ENCODE results near the gene OTUB1.

The OTUB1 gene

DNA sequence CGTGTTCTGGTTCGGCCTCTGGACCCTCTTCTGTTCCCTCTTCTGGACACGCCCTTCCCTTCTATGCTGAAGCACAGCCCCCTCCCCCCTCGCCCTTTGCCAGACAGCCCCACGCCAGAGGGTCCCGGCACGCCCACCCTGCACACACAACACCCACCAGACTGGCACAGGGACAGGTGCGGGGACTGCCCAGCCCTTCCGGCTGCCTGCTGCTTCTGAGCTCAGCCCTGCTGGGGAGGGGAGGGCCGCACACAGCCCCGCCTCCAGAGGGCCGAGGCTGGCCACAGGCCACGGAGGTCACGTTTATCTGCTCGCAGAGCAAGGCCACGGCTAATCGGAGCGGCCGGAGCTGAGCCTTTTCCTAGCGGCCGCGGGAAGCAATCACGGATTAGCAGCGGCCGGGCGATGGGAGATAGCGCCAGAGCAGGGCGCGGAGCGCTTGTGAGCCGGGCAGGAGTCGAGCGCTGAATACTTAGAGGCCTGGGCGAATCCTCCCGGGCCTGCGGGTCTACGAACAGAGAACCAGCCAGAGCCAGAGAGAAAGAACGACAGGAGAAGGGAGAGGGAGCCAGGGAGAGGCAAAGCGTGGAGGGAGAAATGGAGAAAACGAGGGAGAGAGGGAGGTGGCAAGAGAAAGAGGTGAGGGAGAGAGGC is 21.5 kb downstream of the OTUB1 start:
- no peak for DNase-seq

DNA sequence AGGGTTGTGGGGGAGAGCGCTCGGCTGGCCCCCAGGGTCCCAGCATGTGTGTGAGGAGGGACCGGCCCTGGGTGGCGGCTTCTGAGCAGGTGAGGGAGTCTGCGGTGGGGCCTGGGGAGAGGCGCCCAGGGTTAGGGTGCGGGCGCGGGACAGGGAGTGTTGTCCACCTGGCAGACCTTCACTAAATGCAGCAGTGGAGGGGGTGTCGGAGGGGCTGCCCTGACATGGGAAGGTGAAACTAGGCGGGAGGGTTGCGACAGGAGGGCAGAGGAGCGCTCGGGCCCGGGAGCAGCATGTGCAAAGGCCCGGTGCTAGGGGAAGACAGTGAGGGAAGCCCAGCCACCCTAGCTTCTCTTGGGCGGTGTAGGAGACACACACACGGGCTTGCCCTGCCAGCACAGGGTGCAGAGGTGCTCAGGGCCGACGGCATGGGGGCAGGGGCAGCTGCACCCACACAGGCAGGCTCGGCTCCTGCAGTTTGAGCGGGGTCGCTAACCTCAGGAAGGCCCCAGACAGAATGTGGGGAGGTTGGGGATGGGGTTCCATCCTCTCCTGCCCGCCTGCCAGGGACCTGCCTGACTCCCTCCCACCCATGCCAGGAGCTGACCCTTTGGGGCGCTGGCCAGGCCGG is 22.2 kb downstream of the OTUB1 start:
- DNase-seq = no peak

DNA sequence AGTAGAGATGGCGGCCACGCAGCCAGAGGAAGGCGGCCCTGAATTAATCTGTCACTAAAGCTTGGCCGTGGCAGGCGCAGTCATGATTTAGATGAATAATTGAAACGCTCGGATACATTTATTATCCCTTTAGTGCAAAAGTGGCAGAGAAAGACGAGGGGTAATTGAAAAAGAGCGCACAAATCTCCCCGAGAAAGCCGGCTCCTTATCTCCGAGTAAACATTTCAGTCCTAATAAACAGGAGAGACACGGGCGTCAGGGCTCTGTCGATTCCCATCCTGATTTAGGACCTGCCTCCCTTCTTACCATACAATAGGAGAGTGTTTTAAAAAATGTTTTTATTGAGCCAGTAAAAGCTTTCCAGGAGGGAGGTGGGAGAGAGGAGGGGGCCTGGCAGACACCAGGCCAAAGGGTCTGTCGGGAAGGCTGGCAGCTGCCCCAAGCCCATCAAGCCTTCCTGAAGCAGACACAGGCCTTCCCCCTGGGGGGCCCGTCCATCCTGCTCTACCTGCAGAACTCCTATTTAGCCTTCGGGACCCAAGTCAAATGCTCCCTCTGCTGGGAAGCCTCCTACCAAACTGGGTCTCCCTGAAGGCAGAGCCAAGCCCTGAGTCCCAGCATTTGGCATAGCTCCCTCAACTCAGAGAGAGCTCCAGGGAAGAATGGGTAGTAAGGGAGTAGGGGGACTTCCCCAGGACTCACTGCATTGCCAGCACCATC is 22.8 kb downstream of the OTUB1 start:
- no peak for DNase-seq

DNA sequence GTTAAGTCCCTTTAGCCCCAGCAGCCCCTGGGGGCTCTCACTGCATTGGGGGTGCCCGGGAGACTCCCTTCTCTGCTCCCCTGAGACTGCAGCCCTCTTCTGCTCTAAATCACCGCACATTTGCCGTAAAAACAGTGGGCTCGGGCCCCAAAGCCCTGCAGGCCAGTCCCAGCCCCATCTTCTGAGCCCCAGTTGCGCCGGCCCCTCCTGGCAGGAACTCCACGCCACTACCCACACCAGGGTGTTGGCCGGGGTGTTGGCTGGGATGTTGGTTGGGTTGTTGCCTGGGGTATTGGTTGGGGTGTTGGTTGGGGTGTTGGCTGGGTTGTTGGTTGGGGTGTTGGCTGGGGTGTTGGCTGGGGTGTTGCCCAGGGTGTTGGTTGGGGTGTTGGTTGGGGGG is 23.5 kb downstream of the OTUB1 start:
- no peak for DNase-seq

DNA sequence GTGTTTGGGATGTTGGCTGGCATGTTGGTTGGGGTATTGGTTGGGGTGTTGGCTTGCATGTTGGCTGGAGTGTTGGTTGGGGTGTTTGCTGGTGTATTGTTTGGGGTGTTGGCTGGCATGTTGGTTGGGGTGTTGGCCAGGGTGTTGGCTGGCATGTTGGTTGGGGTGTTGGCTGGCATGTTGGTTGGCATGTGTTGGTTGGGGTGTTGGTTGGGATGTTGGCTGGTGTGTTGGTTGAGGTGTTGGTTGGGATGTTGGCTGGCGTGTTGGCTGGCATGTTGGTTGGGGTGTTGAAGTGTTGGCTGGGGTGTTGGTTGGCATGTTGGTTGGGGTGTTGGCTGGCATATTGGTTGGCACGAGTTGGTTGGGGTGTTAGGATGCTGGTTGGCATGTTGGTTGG is 24.5 kb downstream of the OTUB1 start:
- no peak for DNase-seq

DNA sequence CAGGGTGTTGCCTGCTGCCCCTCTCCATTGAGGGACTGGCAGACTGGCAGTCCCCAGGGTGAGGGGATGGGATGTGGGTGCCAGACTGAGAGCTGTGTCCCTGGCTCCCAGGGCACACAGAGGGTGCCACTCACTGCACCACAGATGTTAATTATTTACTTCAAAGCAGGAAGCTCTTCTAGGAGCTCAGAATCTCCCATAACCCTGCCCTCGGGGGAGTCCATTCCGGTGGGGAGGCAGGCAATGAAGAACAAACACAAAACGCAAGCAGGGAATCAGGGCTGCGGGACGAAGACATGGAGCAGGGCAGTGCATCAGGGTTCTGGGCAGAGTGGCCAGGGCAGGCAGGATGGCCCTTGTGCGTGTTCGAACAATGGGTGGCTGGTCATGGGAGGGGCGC is 25.1 kb downstream of the OTUB1 start:
- DNase-seq = no peak

DNA sequence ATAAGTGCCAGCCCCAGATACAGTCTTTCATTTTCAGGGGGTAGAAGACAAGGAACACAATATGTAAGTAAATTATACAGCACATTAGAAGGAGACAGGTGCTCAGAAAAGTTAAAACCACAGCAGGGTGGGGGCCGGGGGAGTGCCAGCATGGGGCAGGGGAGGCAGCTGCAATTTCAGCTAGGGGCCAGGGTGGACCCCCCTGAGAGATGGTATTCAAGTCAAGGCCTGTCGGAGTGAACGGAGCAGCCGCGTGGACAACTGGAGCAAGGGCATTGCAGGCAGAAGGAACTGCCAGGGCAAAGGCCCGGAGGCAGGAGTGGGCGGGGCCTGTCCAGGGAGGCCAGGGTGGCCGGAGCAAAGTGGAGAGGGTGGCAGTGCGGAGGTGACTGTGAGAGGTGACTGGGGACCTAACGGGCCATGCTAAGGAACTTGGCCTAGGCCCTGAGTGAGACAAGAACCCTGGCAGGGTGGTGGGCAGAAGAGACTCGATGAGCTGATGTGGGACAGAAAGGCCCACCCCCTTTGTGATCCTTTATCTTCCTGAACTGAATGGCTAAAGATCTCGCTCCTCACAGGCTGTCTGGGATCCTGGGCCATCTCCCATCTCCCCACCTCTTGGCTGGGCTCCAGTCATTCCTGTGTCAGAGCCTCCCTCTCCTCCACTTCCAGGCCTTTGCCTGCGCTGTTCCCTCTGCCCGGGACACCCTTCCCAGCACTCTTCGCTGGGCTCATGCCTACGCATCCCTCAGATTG is 27.1 kb downstream of the OTUB1 start:
- no peak for DNase-seq

DNA sequence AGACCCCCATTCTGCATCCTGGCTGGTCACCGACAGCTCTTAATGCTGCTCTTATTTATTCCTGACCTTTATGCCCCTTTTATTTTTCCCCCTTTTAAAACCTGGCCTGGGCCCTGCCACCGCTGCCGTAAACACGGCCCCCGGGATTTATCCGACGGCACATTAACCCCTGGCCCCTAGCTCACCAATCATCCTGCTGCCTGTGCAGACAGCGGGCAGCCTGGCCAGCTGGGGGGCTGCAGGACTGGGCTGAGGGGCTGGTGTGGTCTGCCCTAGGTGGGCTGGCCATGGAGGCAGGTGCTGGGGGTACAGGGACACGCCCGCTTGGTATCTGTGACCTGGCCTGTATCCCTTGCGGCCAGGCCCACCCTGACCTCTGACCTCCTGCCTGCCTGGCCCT is 28.1 kb downstream of the OTUB1 start:
- no peak for DNase-seq

DNA sequence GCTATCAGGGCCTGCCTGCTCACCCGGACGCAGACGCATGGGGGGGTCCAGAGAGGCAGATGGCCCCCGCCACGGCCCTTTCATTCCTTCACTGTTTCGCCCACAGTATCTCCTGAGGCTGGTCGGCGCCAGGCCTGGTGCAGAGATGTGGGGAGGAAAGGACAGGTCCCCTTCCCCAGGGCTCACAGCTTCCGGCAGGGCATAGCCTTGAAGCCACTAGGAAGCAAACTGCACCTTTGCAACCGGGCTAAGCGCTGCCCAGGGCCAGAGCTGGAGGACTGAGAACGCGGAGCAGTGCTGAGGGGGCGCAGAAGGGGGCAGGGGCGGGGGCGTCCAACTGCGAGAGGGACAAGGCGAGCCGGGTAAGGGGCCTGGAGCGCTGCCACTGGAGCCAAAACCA is 29.3 kb downstream of the OTUB1 start:
- no peak for DNase-seq

DNA sequence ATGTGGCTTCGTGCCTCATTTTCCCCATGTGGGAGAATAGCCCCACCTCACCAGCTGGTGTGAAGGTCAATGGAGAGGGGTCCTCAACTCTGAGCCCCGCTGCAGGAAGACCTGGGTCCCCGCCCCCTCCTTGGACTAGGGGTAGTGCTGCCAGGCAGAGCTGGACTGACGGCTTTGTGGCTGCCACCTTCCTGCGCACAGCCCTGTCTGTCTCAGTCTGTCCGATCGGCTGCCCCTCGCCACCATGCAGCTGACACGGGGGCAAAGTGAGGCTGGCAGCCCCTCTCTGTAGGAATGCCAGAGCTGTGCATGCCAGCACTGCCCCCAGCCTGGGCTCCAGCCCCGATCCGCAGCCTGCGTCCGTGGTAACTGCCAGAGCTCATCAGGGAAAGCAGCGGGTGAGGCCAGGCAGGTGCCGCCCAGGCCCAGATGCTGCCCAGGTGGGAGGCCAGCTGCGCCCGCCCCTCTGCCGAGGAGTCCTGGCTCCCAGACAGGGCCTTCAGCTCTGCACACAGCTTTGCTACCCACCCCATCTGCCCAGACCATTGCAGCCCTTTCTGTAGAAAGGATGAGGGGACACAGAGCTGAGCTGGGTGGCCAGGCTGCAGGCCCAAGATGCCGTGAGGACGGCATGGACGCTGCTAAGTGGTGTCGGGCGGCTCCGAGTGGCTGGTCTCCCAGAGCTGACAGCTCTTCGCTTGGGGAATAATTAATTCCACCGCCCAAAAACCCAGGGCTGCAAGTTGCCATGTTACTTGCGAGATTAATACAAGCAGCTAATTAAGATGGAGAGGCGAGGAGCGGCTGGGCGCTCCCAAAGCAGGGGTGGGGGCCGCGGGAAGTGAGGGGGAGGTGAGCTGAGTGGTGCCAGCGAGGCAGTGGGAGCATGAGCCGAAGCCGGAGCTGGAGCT is 30.0 kb downstream of the OTUB1 start:
- no peak for DNase-seq

DNA sequence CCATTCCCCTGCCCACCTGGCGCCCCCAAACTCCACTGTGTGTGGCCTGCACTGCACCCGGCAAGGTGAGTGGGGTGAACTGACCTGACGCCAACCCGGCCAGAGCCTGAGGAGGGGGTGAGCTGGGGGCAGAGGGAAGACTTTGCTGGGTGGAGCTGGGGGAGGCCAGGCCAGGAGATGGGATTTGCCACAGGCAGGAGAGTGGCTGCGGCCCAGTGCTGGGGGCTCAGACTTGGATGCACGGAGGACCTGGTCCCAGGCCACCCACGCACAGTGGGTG is 31.6 kb downstream of the OTUB1 start:
- no peak for DNase-seq

DNA sequence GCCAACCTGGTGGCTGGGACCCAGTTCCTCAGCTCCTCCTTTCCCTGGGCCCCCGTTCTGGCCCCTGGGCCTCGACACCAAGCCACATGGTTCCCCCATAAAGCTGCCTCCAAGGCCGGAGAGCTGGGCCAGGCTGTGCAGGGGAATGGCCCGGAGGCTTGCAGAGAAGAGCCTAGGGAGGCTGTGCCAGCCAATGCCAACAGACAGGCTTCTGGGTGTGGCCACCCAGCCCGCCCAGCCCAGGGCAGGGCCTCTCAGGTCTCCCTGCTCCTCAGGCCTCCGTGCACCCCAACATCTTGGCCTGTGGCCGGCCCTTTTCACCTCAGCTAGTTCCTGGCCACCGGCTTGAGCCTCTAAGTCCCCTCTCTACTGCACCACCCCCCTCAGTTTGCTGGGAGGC is 32.1 kb downstream of the OTUB1 start:
- no peak for DNase-seq

DNA sequence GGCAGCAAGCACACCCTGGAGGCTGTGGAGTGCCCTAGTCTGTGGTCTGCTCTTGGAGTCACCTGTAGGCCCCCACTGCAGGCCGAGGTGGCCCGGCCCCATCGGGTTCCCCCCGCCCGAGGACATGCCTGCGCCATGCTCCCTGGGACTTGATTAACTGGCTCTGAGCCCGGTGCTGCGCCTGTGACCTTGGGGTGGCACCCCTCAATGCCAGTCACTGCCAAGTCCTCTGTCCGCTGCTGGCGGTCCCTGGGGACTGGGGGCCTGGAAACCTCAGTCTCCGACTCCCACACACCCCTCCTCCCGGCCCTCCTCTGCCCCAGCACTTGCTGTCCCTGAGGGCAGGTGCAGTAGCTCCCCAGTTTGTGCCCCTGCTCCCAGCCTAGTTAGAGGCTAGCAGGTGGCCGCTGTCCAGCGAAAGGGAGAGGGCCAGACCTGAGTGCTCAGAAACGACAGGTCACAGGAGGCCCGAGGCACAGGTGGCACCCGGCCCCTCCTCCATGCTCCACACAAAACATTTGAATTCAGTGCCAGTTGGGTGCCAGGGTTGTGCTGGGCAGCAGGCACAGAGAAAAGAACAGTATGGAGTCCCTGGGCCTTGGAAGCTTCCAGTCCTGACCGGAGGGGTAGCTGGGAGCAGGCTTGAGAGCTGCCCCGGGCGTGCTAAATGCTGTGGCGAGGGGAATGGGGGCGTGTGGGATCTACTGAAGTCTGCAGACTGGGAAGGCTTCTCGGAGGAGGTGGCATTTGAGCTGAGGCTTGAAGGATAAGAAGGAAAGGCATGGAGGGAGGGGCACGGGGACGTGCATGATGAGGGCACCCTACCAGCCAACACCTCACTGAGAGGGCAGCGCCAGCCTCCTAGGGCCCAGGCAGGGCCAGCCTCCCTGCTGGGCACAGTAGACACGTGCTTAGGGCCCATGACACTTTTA is 33.1 kb downstream of the OTUB1 start:
- no peak for DNase-seq

DNA sequence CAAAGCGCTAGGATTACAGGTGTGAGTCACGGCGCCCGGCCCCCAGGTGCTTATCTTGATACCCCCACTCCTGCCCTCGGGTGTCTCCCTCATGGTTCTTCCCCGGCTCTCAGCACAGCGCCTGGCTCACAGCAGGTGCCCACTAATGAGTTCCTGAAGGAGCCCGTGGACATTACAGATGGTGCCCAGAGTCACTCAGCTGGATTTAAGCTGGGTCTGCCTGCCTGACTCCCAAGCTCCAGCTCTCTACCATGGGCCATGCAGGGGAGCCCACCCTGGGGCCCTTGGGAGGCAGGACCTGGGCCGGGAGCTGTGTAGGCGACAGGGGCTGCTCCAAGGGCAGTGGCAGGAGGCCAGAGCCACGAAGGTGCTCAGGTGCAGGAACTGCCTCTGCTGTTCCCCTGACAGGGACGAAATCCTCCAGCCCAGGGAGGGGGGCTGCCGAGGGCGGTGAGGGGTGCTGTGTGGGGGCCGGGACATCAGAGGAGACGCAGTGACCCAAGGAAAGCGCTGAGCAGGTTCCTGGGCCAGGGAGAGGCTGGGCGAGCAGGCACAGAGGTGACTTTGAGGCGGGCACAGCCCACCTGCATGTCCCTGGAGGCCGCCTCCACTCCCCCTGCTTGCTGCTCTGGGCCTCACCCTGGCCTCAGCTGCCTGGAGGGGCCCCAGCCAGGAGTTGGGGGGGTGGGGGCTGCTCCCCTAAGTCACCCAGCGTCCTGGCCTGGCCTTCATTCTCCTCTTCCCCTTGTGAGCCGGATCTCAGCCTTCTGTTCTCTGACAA is 34.9 kb downstream of the OTUB1 start:
- no peak for DNase-seq

DNA sequence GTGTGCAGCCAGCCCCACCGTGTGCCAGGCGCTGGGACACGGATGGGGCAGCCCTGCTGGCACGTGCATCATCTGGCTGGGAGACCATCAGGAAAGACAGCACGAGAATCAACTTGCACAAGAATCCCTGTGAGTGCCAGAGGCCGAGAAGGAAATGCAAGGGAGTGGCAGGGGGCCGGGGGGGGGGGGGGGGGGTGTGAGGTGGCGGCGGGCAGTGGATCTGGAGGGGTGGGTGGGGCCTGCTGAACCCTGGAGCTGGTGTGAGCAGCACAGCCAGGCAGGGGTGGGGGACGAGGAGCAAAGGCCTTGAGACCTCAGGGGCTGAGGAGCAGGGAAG is 35.5 kb downstream of the OTUB1 start:
- DNase-seq = no peak

DNA sequence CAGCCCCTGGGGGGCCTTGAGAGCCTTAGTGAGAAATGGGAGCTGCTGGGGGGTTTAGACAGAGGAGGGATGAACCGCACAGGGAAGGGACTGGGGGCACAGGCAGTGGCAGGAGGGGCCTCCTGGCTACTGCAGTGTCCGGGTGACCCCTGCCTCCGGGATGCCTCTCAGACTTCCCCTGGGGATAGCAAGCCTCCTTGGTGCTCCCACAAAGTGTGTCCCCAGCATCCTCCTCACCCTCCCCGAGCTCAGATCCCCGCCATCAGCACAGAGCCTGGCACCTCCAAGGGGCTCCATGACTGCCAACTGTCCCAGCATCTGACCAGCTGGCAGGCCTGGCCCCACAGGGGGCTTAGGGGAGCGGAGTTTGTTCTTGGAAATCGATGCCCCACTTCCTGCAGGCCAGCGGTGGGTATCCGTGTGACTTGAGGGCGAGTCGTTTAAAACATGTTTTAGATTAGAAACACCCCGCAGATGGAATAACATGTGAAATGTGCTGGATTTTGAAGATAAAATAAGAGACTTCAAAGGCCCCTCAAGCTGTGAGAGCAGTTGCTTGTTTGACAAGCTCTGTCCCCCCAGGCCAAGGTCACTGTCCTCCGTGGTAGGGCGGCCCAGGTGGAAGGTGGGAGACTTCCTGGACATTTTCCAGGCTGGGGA is 36.0 kb downstream of the OTUB1 start:
- no peak for DNase-seq

DNA sequence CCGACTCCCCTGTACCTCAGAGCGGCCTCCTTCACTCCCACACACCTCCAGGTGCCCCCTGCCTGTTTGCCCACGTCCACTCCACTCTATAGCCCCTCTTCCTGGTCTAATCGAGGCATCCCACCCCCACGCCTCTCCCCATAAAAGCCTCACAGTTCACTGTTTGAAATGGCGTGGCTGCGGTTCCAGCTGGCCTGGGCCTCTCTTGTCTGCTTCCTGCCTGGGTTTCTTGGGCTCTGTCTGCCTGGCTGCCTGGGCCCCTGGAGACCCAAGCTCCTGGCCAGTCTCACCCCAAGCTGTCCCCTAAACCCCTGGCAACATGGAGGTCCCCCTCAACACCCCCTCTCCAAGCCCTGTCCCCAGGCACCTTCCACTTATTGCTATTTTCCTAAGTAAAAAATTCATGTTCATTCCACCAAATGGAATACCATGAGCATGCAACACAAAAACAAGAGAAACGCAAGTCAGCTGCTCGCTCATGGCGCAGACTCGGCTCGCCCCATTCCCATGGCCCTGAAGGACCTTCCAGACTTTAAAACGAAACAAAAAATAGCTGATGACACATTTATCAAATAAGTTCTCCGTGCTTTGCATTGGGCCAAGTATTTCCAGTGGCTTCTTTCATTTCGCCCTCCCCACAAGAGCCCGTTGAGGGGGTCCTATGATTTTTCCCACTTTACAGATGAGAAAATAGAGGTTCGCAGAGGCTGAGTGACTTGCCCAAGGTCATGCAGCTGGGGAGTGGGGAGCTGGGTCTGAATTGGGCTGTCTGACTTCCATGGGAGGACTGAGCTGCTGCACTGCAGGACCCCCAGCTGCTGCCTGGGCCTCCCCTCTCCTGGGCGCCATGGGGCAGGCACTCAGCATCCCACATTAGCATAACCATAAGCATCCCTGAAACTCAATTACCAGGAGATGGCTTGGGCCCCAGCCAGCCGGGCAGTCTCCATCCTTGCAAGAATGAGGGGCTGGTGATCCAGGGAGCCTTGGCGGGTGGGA is 37.8 kb downstream of the OTUB1 start:
- DNase-seq = no peak

DNA sequence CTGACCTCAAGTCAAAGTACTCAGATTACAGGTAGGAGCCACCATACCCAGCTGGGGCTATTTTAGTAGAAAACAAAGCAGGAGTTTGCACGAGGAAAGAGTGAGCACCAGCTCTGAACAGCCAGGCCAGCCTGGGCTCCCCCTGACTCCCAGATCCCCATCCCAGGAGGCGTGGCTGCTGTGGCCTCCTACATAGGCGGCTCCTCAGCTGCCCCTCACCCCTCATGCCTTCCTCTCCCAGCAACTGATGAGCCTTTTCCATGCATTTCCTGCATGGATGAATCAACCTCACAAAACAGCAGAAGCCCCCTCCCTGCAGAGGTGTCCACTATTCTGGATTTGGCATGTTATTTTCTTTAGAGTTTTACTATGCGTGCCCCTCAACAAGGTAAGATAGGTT is 39.0 kb downstream of the OTUB1 start:
- DNase-seq = no peak

DNA sequence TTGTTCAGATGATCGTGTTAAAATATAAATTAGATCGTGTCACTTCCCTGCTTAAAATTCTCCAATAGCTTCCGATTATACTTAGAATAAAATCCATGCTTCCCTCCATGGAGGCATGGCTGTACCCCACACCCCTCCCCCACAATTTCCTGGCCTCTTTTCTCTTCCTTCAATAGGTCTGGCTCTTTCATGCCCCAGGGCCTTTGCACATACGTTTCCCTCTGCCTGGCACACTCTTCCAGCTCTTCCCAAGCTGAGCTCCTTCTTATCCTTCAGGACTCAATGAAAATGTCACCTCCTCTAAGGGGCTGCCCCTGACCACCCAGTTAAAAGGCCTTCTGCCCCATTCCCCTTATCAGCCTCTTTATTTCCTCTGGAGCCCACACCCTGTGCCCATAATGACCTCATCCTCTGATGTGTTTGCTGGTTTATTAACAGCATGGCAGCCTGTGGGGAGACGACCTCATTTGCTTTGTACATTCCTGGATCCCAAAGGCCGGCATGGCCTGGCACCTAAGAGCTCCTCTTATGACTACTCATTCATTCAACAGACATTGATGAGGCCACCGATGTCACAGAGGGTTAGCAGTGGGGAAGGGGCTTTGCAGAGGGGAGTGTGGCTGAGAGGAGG is 40.5 kb downstream of the OTUB1 start:
- DNase-seq = no peak
